K562 (cell line): ENCODE measurements around the gene INPP4B. TPM values are rescaled to one million over a fixed set of nuclear protein-coding genes. Genes with fewer than 3 reads are reported as not detected.

ENCODE experiments used
- ATAC-seq: fragments of 200-7000 bp; cut with Tn5 transposase; 3 replicates; pipeline ENCODE4 v1.9.1; 2020; ENCODE audit warnings: moderate library complexity
- BruUV-seq: library from RNA; stranded (reverse); fragments of 400-500 nt; replicated peaks from 2 replicates; lab custom pipeline; 2021; lab: Mats Ljungman, UMichigan
- CTCF ChIA-PET: fragments of 300-600 bp; formaldehyde crosslinking; extraction: SDS; loops from one replicate; lab custom pipeline; 2021; ENCODE audit warnings: low intra/inter-chr PET ratio; lab: Yijun Ruan, JAX
- POLR2A ChIA-PET: fragments of 300-600, 350-650 bp; sonication (Branson Sonifier 250); formaldehyde crosslinking; extraction: SDS; loops from one replicate; lab custom pipeline; 2021; ENCODE audit warnings: antibody characterized with exemption, inconsistent platforms; lab: Yijun Ruan, JAX
- DNase-seq, 4 experiments: peaks; one replicate each; pipeline versions ENCODE4 v3.0.0 to v3.0.0-alpha.2; 2011 to 2018; ENCODE audit warnings: low spot score in 3 of 4, mixed read lengths in 3 of 4; ENCODE audit errors: extremely low read depth in 1 of 4
- FAIRE-seq: peaks from 2 replicates; lab custom pipeline; 2011; peaks lifted over from hg19 to GRCh38; lab: Jason Lieb, UNC
- H2AFZ ChIP-seq: 2 replicates; pipeline ENCODE4 v1.6.0; 2011; ENCODE audit warnings: low read depth, low read length, control low read depth, inconsistent platforms
- H3K27ac ChIP-seq: fragments of 200-600 bp; 3 replicates; pipeline ENCODE4 v1.8.0; 2011; ENCODE audit warnings: low read depth, mild to moderate bottlenecking, control low read depth, inconsistent platforms, low read length, moderate library complexity, mixed read lengths; ENCODE audit errors: extremely low read depth
- H3K27me3 ChIP-seq, 2 experiments: fragments of 300-600 bp in 1 of 2; 2 replicates in 1 of 2; 3 replicates in 1 of 2; pipeline versions ENCODE4 v1.6.0 to v1.8.0; 2011; ENCODE audit warnings: inconsistent platforms in 2 of 2, low read length in 2 of 2, mild to moderate bottlenecking in 1 of 2, mixed read lengths in 1 of 2, moderate library complexity in 1 of 2; ENCODE audit not compliant: control insufficient read depth in 2 of 2, insufficient read depth in 2 of 2
- H3K36me3 ChIP-seq: fragments of 300-600 bp; 3 replicates; pipeline ENCODE4 v1.8.0; 2011; ENCODE audit warnings: mild to moderate bottlenecking, low read length, inconsistent platforms; ENCODE audit not compliant: control insufficient read depth, insufficient read depth
- H3K4me1 ChIP-seq, 2 experiments: fragments of 200-600 bp in 1 of 2; replicated peaks in 1 of 2; 2 replicates in 1 of 2; 3 replicates in 1 of 2; pipeline versions ENCODE4 v1.5.1 to v1.8.0; 2011; ENCODE audit warnings: inconsistent platforms in 2 of 2, low read length in 2 of 2, mild to moderate bottlenecking in 1 of 2, mixed read lengths in 1 of 2, moderate library complexity in 1 of 2; ENCODE audit not compliant: control insufficient read depth in 2 of 2, insufficient read depth in 2 of 2
- H3K4me2 ChIP-seq: 2 replicates; pipeline ENCODE4 v1.6.1; 2011; ENCODE audit warnings: low read length, control low read depth, inconsistent platforms, mixed read lengths; ENCODE audit not compliant: insufficient read depth
- H3K4me3 ChIP-seq: fragments of 200-600 bp; sonication (generic), shearing (Covaris generic); 2 replicates; pipeline ENCODE4 v1.5.1; 2016; ENCODE audit warnings: control low read depth, inconsistent platforms
- H3K79me2 ChIP-seq: fragments of 200-600 bp; 3 replicates; pipeline ENCODE4 v1.8.0; 2011; ENCODE audit warnings: low read length, inconsistent platforms; ENCODE audit not compliant: control insufficient read depth, insufficient read depth
- H3K9ac ChIP-seq, 2 experiments: 2 replicates each; pipeline versions ENCODE4 v1.6.0 to v1.6.1; 2011; ENCODE audit warnings: low read depth in 2 of 2, low read length in 2 of 2, control low read depth in 1 of 2, inconsistent platforms in 1 of 2, mild to moderate bottlenecking in 1 of 2, mixed read lengths in 1 of 2; ENCODE audit not compliant: insufficient read depth in 1 of 2
- H3K9me1 ChIP-seq: one replicate; pipeline ENCODE4 v1.6.0; 2011; ENCODE audit warnings: inconsistent platforms, mild to moderate bottlenecking, low read length, moderate library complexity; ENCODE audit not compliant: control insufficient read depth, insufficient read depth
- H3K9me3 ChIP-seq: replicated peaks from 2 replicates; pipeline ENCODE4 v1.5.1; 2011; ENCODE audit warnings: low read depth, low read length, inconsistent platforms; ENCODE audit not compliant: control insufficient read depth, insufficient read depth
- H4K20me1 ChIP-seq: replicated peaks from 2 replicates; pipeline ENCODE4 v1.6.1; 2011; ENCODE audit warnings: low read length, inconsistent platforms, mixed read lengths; ENCODE audit not compliant: control insufficient read depth, insufficient read depth
- CBFA2T2 ChIP-seq: fragments of 450-650 bp; conservative IDR thresholded peaks from 2 replicates; pipeline ENCODE4 v1.6.1; 2017; ENCODE audit warnings: mild to moderate bottlenecking
- E2F6 ChIP-seq, 2 experiments: IDR thresholded peaks; 2 replicates each; pipeline ENCODE4 v1.6.1; 2011; ENCODE audit warnings: borderline replicate concordance in 1 of 2, control low read depth in 1 of 2, low read depth in 1 of 2, low read length in 1 of 2, mild to moderate bottlenecking in 1 of 2, mixed read lengths in 1 of 2, moderate library complexity in 1 of 2; ENCODE audit not compliant: insufficient read depth in 1 of 2, insufficient read length in 1 of 2, poor library complexity in 1 of 2, severe bottlenecking in 1 of 2; ENCODE audit errors: extremely low read depth in 1 of 2
- ERF ChIP-seq: fragments of 450-650 bp; formaldehyde crosslinking; IDR thresholded peaks from 2 replicates; pipeline ENCODE4 v1.4.0; 2020; ENCODE audit warnings: mild to moderate bottlenecking, mixed read lengths
- OTX1 ChIP-seq: fragments of 450-650 bp; formaldehyde crosslinking; IDR thresholded peaks from 2 replicates; pipeline ENCODE4 v1.4.0; 2022; ENCODE audit warnings: mild to moderate bottlenecking
- ZNF75A ChIP-seq: fragments of 450-650 bp; formaldehyde crosslinking; IDR thresholded peaks from 2 replicates; pipeline ENCODE4 v1.4.0; 2020; ENCODE audit warnings: mild to moderate bottlenecking
- WGBS: fragments of 100-300 bp; shearing (Covaris generic); methylation state at CpG from one replicate; pipeline ENCODE4 v1.1.6; 2016; ENCODE audit warnings: low coverage, mixed read lengths; ENCODE audit not compliant: insufficient coverage; ENCODE audit errors: missing lambda C conversion rate; 5-methylcytosine and 5-hydroxymethylcytosine counted together
- in situ Hi-C: fragments of 300-500 bp; cut with MboI; formaldehyde crosslinking; loops from 4 replicates; pipeline ENCODE4 v1.15.0; 2018; ENCODE audit warnings: inconsistent platforms, mixed read lengths
- intact Hi-C: fragments of 100-400 bp; cut with micrococcal nuclease; formaldehyde crosslinking; loops from 2 replicates; pipeline ENCODE4 v1.14.2; 2022
- polyA plus RNA-seq, 8 experiments: library from polyadenylated mRNA; depleted of rRNA in 4 of 8; stranded (reverse) in 5 of 8; unstranded in 3 of 8; fragments of >200 nt; fragmentation: Nextera tagmentation in 2 of 8; fragmentation: Illumina TruSeq in 1 of 8; extraction: Ambion mirVana in 2 of 8; extraction: Trizol in 1 of 8; gene quantifications; 2 replicates each; pipeline versions ENCODE4 v1.2.1 to v1.2.3, GENCODE V29; 2011 to 2014; ENCODE audit warnings: inconsistent platforms in 1 of 8, missing spikeins in 1 of 8
- total RNA-seq, 7 experiments: library from RNA; depleted of rRNA in 6 of 7; stranded (reverse); fragments of >200 nt in 6 of 7; fragmentation: Illumina TruSeq in 2 of 7; extraction: Trizol in 2 of 7; gene quantifications; 2 replicates each; pipeline versions ENCODE4 v1.2.1 to v1.2.3, GENCODE V29; 2011 to 2021; ENCODE audit warnings: low replicate concordance in 1 of 7
- TF ChIP-seq, protein P1 (sequence below), 2 experiments: fragments of 450-650 bp; conservative IDR thresholded peaks; 2 replicates each; pipeline ENCODE4 v1.6.1; 2017; ENCODE audit warnings: mild to moderate bottlenecking in 2 of 2, moderate library complexity in 2 of 2
- TF ChIP-seq, protein P2 (sequence below): IDR thresholded peaks from 2 replicates; pipeline ENCODE4 v1.6.1; 2016; ENCODE audit warnings: missing genetic modification characterization, missing compliant biosample characterization

Gene INPP4B
- total and polyA plus RNA-seq, 9 of the 15 experiments (the other 6 are each of a cell fraction or from before 2014, with no cell fraction given) = 0.04 to 0.11 TPM; not detected in 7

- FAIRE-seq = no peak
- no peak for DNase-seq
- Histone ChIP-seq H2AFZ (no peak overlapping the region), H3K79me2 (no peaks in the 10 kb centered on the region), H3K4me3 (no peak overlapping the region), H3K27me3 (no peaks in the 10 kb centered on the region), H3K4me1 (no peaks in the 10 kb centered on the region), H3K27ac (no peak overlapping the region), H3K36me3 (no peaks in the 10 kb centered on the region), H3K4me2 (no peak overlapping the region), H4K20me1 (no peaks in the 10 kb centered on the region), H3K9me1 (no peaks in the 10 kb centered on the region), H3K9ac (no peak overlapping the region), H3K9me3 (no peaks in the 10 kb centered on the region)
- in situ Hi-C loops = no loop called here
- intact Hi-C loops = no loop called here
- ATAC-seq = no peak
- TF ChIP-seq E2F6 (IDR thresholded peaks at IDR 0.05; ENCODE audit: borderline replicate concordance in 1 of 2, extremely low read depth in 1 of 2, insufficient read depth in 1 of 2, insufficient read length in 1 of 2, low read depth in 1 of 2, low read length in 1 of 2, poor library complexity in 1 of 2, severe bottlenecking in 1 of 2) (no peak), ZNF75A (CRISPR knock-in tag) (no peak), CBFA2T2 (no peak), ERF (CRISPR knock-in tag) (no peak), OTX1 (CRISPR knock-in tag) (no peak)
- TF ChIP-seq, protein P1, sequence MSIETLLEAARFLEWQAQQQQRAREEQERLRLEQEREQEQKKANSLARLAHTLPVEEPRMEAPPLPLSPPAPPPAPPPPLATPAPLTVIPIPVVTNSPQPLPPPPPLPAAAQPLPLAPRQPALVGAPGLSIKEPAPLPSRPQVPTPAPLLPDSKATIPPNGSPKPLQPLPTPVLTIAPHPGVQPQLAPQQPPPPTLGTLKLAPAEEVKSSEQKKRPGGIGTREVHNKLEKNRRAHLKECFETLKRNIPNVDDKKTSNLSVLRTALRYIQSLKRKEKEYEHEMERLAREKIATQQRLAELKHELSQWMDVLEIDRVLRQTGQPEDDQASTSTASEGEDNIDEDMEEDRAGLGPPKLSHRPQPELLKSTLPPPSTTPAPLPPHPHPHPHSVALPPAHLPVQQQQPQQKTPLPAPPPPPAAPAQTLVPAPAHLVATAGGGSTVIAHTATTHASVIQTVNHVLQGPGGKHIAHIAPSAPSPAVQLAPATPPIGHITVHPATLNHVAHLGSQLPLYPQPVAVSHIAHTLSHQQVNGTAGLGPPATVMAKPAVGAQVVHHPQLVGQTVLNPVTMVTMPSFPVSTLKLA (conservative IDR thresholded peaks at IDR 0.05) = no peak
- TF ChIP-seq, protein P2, sequence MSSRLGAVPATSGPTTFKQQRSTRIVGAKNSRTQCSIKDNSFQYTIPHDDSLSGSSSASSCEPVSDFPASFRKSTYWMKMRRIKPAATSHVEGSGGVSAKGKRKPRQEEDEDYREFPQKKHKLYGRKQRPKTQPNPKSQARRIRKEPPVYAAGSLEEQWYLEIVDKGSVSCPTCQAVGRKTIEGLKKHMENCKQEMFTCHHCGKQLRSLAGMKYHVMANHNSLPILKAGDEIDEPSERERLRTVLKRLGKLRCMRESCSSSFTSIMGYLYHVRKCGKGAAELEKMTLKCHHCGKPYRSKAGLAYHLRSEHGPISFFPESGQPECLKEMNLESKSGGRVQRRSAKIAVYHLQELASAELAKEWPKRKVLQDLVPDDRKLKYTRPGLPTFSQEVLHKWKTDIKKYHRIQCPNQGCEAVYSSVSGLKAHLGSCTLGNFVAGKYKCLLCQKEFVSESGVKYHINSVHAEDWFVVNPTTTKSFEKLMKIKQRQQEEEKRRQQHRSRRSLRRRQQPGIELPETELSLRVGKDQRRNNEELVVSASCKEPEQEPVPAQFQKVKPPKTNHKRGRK (tag) = no peak
- ChIA-PET CTCF (no interaction called here), POLR2A (no interaction called here)
- BruUV-seq = no TSS peak
- WGBS = 0% methylated on average over 3 of the region's 3 CpGs
Measured at GRCh38 chr4:142893012-142893411, 46.9 kb upstream of the INPP4B start.
